ENCODE measurements around the gene SSBP1.
"Not testable (repeated sequence)": the region's sequence is repeated elsewhere in the genome, so short reads cannot be mapped to it uniquely, and the experiment has no call there.

Gene SSBP1

GRCh38 chr7:141737836-141738591 is at the start of gene SSBP1:
Gene SSBP1, plus strand, starts transcription at chr7:141738358. Its CDS starts 809 bp downstream, at chr7:141739167.
- DNase-seq (ENCODE audit: low read depth), result peak; percentile 87

GRCh38 chr7:141689072-141689825 is 48.9 kb upstream of the SSBP1 start:
- not testable (repeated sequence) for DNase-seq (ENCODE audit: low read depth)

- DNase-seq (ENCODE audit: low read depth), result no peak
Measured at GRCh38 chr7:141691540-141691939, 46.6 kb upstream of the SSBP1 start.

GRCh38 chr7:141691961-141692360 is 46.2 kb upstream of the SSBP1 start:
- DNase-seq (ENCODE audit: low read depth), result no peak

- DNase-seq (ENCODE audit: low read depth), result no peak
Measured at GRCh38 chr7:141693082-141693481, 45.1 kb upstream of the SSBP1 start.

GRCh38 chr7:141695803-141696289 is 42.3 kb upstream of the SSBP1 start:
- DNase-seq (ENCODE audit: low read depth), result no peak

GRCh38 chr7:141696348-141696747 is 41.8 kb upstream of the SSBP1 start:
- DNase-seq (ENCODE audit: low read depth), result no peak

- peak; percentile 65 for DNase-seq (ENCODE audit: low read depth)
Measured at GRCh38 chr7:141697211-141697871, 40.8 kb upstream of the SSBP1 start.

- no peak for DNase-seq (ENCODE audit: low read depth)
Measured at GRCh38 chr7:141698247-141699015, 39.7 kb upstream of the SSBP1 start.

- DNase-seq (ENCODE audit: low read depth), result no peak
Measured at GRCh38 chr7:141699860-141700259, 38.3 kb upstream of the SSBP1 start.

GRCh38 chr7:141700296-141700847 is 37.8 kb upstream of the SSBP1 start:
- no peak for DNase-seq (ENCODE audit: low read depth)

GRCh38 chr7:141700848-141701371 is 37.2 kb upstream of the SSBP1 start:
- DNase-seq (ENCODE audit: low read depth), result no peak

GRCh38 chr7:141701489-141702046 is 36.6 kb upstream of the SSBP1 start:
- no peak for DNase-seq (ENCODE audit: low read depth)

GRCh38 chr7:141702047-141702567 is 36.1 kb upstream of the SSBP1 start, which contains the start of gene DENND11:
Gene DENND11, minus strand, starts transcription at chr7:141702166. Its CDS starts 13 bp downstream, at chr7:141702153.
- no peak for DNase-seq (ENCODE audit: low read depth)

- DNase-seq (ENCODE audit: low read depth), result no peak
Measured at GRCh38 chr7:141702892-141703291, 35.3 kb upstream of the SSBP1 start.

GRCh38 chr7:141704112-141704511 is 34.0 kb upstream of the SSBP1 start:
- DNase-seq (ENCODE audit: low read depth), result no peak

GRCh38 chr7:141704741-141705140 is 33.4 kb upstream of the SSBP1 start:
- no peak for DNase-seq (ENCODE audit: low read depth)

- DNase-seq (ENCODE audit: low read depth), result no peak
Measured at GRCh38 chr7:141706239-141707064, 31.7 kb upstream of the SSBP1 start.

GRCh38 chr7:141708351-141708750 is 29.8 kb upstream of the SSBP1 start, which contains the start of gene WEE2:
Gene WEE2, plus strand, starts transcription at chr7:141708353. Its CDS starts 406 bp downstream, at chr7:141708759.
- no peak for DNase-seq (ENCODE audit: low read depth)

GRCh38 chr7:141709318-141709717 is 28.8 kb upstream of the SSBP1 start:
- no peak for DNase-seq (ENCODE audit: low read depth)

All from non-pigmented ciliary epithelial cell (primary cell).